Measurements from ENCODE around the gene ZNF266. TPM values are rescaled to one million over a fixed set of nuclear protein-coding genes. Genes with fewer than 3 reads are reported as not detected.

Gene ZNF266
- total and polyA plus RNA-seq, 2 of the 13 experiments (the other 11 are each of a cell fraction or from before 2014, with no cell fraction given), result 19.8 to 20.8 TPM

- no peak; the same call in 1 of the 2 replicates for TF ChIP-seq ZBTB38 (CRISPR knock-in tag; IDR thresholded peaks at IDR 0.05)
- no peak for TF ChIP-seq BRCA1 (CRISPR knock-in tag; IDR thresholded peaks at IDR 0.05)
- 0 out of 2 replicates have a peak, but pooled peaks have one; percentile 61 for TF ChIP-seq ZMAT3 (CRISPR knock-in tag; conservative IDR thresholded peaks at IDR 0.05)
- TF ChIP-seq MATR3 (CRISPR knock-in tag; IDR thresholded peaks at IDR 0.05), result no peak
- TF ChIP-seq ZNF619 (CRISPR knock-in tag; IDR thresholded peaks at IDR 0.05), result no peak
- TF ChIP-seq NBN (conservative IDR thresholded peaks at IDR 0.05), result no peak
- no peak for TF ChIP-seq ZNF513 (CRISPR knock-in tag; conservative IDR thresholded peaks at IDR 0.05)
- TF ChIP-seq DDIT3 (CRISPR knock-in tag; IDR thresholded peaks at IDR 0.05), result no peak
- peak; percentile 83 for TF ChIP-seq ELF1 (CRISPR knock-in tag; IDR thresholded peaks at IDR 0.05)
- peak; percentile 37 for TF ChIP-seq DNMT3B (CRISPR knock-in tag; conservative IDR thresholded peaks at IDR 0.05)
- TF ChIP-seq LBX2 (CRISPR knock-in tag; IDR thresholded peaks at IDR 0.05; ENCODE audit: borderline replicate concordance), result no peak
- no peak for TF ChIP-seq MAZ (IDR thresholded peaks at IDR 0.05; ENCODE audit: borderline replicate concordance, low read depth, low read length)
- TF ChIP-seq MAZ (CRISPR knock-in tag; IDR thresholded peaks at IDR 0.05; ENCODE audit: low read depth), result 0 out of 2 replicates have a peak, but pooled peaks have one; percentile 28
- TF ChIP-seq ZKSCAN1 (IDR thresholded peaks at IDR 0.05; ENCODE audit: low read length), result no peak
- no peak for TF ChIP-seq CENPBD1 (CRISPR knock-in tag; IDR thresholded peaks at IDR 0.05; ENCODE audit: borderline replicate concordance, low read depth)
- TF ChIP-seq ZBTB25 (CRISPR knock-in tag; IDR thresholded peaks at IDR 0.05), result no peak; the same call in 1 of the 2 replicates
- no peak for TF ChIP-seq NKX3-1 (CRISPR knock-in tag; IDR thresholded peaks at IDR 0.05)
- peak; percentile 72 for TF ChIP-seq MAX (IDR thresholded peaks at IDR 0.05)
- no peak for TF ChIP-seq ZNF713 (CRISPR knock-in tag; IDR thresholded peaks at IDR 0.05)
- TF ChIP-seq XRCC5 (optimal IDR thresholded peaks at IDR 0.05; ENCODE audit: low read length), result peak; percentile 72
- 0 out of 2 replicates have a peak, but pooled peaks have one; percentile 37 for TF ChIP-seq SMAD3 (CRISPR knock-in tag; IDR thresholded peaks at IDR 0.05)
- no peak for TF ChIP-seq THYN1 (CRISPR knock-in tag; IDR thresholded peaks at IDR 0.05; ENCODE audit: borderline replicate concordance, low read depth)
- no peak for TF ChIP-seq SMAD1 (CRISPR knock-in tag; IDR thresholded peaks at IDR 0.05; ENCODE audit: borderline replicate concordance, low read depth)
- TF ChIP-seq KDM2A (CRISPR knock-in tag; IDR thresholded peaks at IDR 0.05; ENCODE audit: borderline replicate concordance, low read depth), result peak; percentile 84; the same call in 1 of the 2 replicates
- TF ChIP-seq ZC3H13 (CRISPR knock-in tag; IDR thresholded peaks at IDR 0.05), result peak; percentile 66; the same call in 1 of the 2 replicates
- peak; percentile 57; the same call in 1 of the 2 replicates for TF ChIP-seq ZNF816 (CRISPR knock-in tag; IDR thresholded peaks at IDR 0.05; ENCODE audit: borderline replicate concordance)
- TF ChIP-seq GFI1 (CRISPR knock-in tag; IDR thresholded peaks at IDR 0.05; ENCODE audit: borderline replicate concordance), result no peak
Measured at GRCh38 chr19:9435279-9436268, at the start of gene ZNF266 (continued).
